ENCODE data around the gene CCDC183. TPM values are rescaled to one million over a fixed set of nuclear protein-coding genes. Genes with fewer than 3 reads are reported as not detected.
"Not testable (repeated sequence)": the region's sequence is repeated elsewhere in the genome, so short reads cannot be mapped to it uniquely, and the experiment has no call there.

CCDC183 gene
- total RNA-seq, 1 experiment from 2014 or later: 1.1 TPM

DNA sequence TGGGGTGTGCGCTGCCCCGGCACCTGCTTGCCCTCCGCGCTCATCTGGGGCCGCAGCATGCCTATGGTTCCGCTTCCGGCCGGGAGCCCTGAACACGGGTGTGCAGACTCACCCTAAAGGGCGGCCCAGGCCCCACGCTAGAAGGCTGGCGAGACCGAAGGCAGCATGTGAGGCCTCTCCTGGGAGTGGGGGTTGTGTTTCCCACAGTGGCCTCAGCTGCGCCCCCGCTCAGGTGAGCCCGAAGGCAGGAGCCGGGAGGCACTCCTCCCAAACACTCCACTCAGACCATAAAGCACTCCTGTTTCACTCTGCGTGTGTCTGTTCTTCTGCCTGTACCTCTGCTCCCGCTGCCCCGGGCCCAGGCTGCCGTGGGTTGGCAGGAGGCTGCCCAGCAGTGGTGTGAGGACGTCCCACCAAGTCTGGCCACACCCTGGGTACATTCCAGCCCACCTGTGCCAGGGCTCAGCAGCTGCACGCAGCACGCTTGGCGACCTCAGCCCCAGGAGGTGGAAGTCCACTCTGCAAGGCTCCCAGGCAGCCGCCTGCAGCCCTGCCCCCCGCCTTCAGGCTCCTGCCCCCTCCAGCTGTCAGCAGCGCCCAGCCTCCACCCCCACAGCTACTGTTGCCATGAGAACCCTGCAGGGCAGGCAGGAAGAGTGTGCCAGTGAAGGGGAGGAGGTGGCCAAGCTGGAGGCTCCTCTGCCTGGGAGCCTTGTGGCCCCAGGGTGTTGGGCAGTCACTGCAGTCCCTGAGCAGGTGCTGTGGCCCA, 44.9 kb downstream of the CCDC183 start:
- peaks cover 16 to 28% of the 10 kb centered on the region in 2 experiments for H3K4me1 Mint-ChIP-seq
- peak; percentile 57 for DNase-seq
- no peak overlapping the region for H3K27ac ChIP-seq (ENCODE audit: insufficient read length, low read depth, low read length)
- no peaks in the 10 kb centered on the region for H3K79me2 ChIP-seq (ENCODE audit: insufficient read depth, low read length)
- no peaks in the 10 kb centered on the region for H3K9me3 Mint-ChIP-seq
- no peak overlapping the region for H2BK20ac ChIP-seq (ENCODE audit: low read depth, low read length, poor library complexity, severe bottlenecking)
- WGBS (ENCODE audit: extremely low coverage, insufficient read length, low lambda C conversion rate): no CpG with 5 or more reads among the region's 28 CpGs
- TF ChIP-seq, protein P1, sequence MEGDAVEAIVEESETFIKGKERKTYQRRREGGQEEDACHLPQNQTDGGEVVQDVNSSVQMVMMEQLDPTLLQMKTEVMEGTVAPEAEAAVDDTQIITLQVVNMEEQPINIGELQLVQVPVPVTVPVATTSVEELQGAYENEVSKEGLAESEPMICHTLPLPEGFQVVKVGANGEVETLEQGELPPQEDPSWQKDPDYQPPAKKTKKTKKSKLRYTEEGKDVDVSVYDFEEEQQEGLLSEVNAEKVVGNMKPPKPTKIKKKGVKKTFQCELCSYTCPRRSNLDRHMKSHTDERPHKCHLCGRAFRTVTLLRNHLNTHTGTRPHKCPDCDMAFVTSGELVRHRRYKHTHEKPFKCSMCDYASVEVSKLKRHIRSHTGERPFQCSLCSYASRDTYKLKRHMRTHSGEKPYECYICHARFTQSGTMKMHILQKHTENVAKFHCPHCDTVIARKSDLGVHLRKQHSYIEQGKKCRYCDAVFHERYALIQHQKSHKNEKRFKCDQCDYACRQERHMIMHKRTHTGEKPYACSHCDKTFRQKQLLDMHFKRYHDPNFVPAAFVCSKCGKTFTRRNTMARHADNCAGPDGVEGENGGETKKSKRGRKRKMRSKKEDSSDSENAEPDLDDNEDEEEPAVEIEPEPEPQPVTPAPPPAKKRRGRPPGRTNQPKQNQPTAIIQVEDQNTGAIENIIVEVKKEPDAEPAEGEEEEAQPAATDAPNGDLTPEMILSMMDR (conservative IDR thresholded peaks at IDR 0.05): no peak
- H3K23ac ChIP-seq (ENCODE audit: insufficient read length, low read depth, low read length): no peak overlapping the region
- no peak overlapping the region for H3K9ac ChIP-seq (ENCODE audit: extremely low read depth, insufficient read length, low read length)
- H3K27me3 Mint-ChIP-seq (ENCODE audit: low read depth): peaks cover 9% of the 10 kb centered on the region; the same call in 1 of the 2 replicates
- no peaks in the 10 kb centered on the region for H3K23me2 ChIP-seq (ENCODE audit: insufficient read length, low read depth, low read length, poor library complexity, severe bottlenecking)
- no peak overlapping the region for H2BK120ac ChIP-seq (ENCODE audit: low read depth, low read length, poor library complexity, severe bottlenecking)
- H3K14ac ChIP-seq (ENCODE audit: insufficient read depth, low read length): peak overlapping the region; percentile 41; the same call in 1 of the 2 replicates
- no peak overlapping the region for H2BK5ac ChIP-seq (ENCODE audit: insufficient read length, low read length)
- no peak overlapping the region for H3K4me2 ChIP-seq (ENCODE audit: insufficient read depth, insufficient read length, low read length)
- no peaks in the 10 kb centered on the region for H3K9me3 ChIP-seq (ENCODE audit: control insufficient read depth, low read depth, low read length)
- no peak overlapping the region for H4K8ac ChIP-seq (replicated peaks; ENCODE audit: insufficient read length, low read depth, low read length)
- no peak overlapping the region for H2BK12ac ChIP-seq (ENCODE audit: insufficient read length, low read depth, low read length)
- H3T11ph ChIP-seq (ENCODE audit: low read length): no peak overlapping the region
- no peak overlapping the region for H3K56ac ChIP-seq (ENCODE audit: insufficient read length, low read depth, low read length)
- no peaks in the 10 kb centered on the region for H3K27me3 ChIP-seq (ENCODE audit: insufficient read depth, low read length)
- peak overlapping the region in 1 of 2 experiments; percentile 23; a peak in 2 of 5 replicates for H3K4me3 Mint-ChIP-seq
- H3K79me1 ChIP-seq (ENCODE audit: insufficient read depth, low read depth, low read length, poor library complexity, severe bottlenecking): no peaks in the 10 kb centered on the region
- no peak overlapping the region for H4K5ac ChIP-seq (ENCODE audit: insufficient read length, low read depth, low read length)
- H2BK15ac ChIP-seq (ENCODE audit: low read depth, low read length): no peak overlapping the region
- no peaks in the 10 kb centered on the region for H4K20me1 ChIP-seq (ENCODE audit: control insufficient read depth, insufficient read depth, insufficient read length)
- no peak overlapping the region for H4K91ac ChIP-seq (ENCODE audit: insufficient read length, low read depth, low read length)
- no peak overlapping the region for H3K18ac ChIP-seq (ENCODE audit: insufficient read length, low read depth, low read length)
- H2AK5ac ChIP-seq (ENCODE audit: insufficient read length, low read length): no peak overlapping the region
- H3K4ac ChIP-seq (ENCODE audit: low read depth, low read length): no peak overlapping the region
- H3K36me3 Mint-ChIP-seq (ENCODE audit: insufficient read depth in 1 of 3, low read depth in 3 of 3): peaks cover 0 to 15% (median 15%) of the 10 kb centered on the region in 3 experiments; a peak in 4 of 7 replicates
- peaks cover 2% of the 10 kb centered on the region; the same call in 1 of the 2 replicates for H3K4me1 ChIP-seq (ENCODE audit: insufficient read depth, low read length)
- no peak overlapping the region for H2AFZ ChIP-seq (ENCODE audit: low read length)
- peak overlapping the region in 1 of 3 experiments; percentile 64; a peak in 3 of 7 replicates for H3K27ac Mint-ChIP-seq

DNA sequence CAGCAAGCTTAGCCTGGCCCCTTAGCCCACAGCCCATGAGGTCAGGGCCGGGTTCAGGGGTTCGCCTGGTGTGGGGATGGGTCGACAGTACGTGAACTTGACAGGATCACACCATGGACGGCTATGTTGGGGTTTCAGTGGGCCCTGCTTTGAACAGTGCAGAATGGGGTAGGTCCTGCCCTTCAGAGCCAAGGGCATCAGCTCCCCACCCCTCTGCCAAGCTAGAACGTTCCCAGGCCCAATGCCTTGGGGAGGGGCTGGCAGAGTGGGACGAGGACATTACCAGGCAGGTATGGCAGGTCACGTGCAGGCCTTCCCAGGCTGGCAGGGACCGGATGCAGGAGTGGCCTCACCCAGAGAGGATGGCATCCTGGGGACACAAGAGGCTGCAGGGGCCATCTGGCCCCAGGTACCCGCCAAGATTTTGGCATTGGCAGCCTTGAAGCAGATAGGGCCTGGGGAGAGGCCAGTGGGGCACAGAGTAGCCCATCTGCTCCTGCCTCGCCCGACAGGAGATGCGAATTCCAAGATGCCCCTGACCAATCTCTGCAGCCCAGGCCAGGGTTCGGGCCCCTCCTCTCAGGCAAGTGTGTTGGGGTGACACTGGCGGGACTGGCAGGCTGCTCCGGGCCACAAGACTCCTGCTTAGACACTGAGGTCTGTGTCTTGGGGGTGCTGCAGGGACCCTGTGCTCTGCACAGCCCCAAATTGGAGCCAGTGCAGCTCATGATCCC, 45.7 kb downstream of the CCDC183 start:
- not testable (repeated sequence) for H2BK5ac ChIP-seq (ENCODE audit: insufficient read length, low read length); H3K18ac ChIP-seq (ENCODE audit: insufficient read length, low read depth, low read length); H3K79me1 ChIP-seq (ENCODE audit: insufficient read depth, low read depth, low read length, poor library complexity, severe bottlenecking); H3K27ac Mint-ChIP-seq; H3K14ac ChIP-seq (ENCODE audit: insufficient read depth, low read length); H4K5ac ChIP-seq (ENCODE audit: insufficient read length, low read depth, low read length); H3K9me3 ChIP-seq (ENCODE audit: control insufficient read depth, low read depth, low read length); H3K4ac ChIP-seq (ENCODE audit: low read depth, low read length); H2BK15ac ChIP-seq (ENCODE audit: low read depth, low read length); H4K20me1 ChIP-seq (ENCODE audit: control insufficient read depth, insufficient read depth, insufficient read length); H3K9me3 Mint-ChIP-seq; H2AK5ac ChIP-seq (ENCODE audit: insufficient read length, low read length); H3K4me2 ChIP-seq (ENCODE audit: insufficient read depth, insufficient read length, low read length); H3K23ac ChIP-seq (ENCODE audit: insufficient read length, low read depth, low read length); H3K23me2 ChIP-seq (ENCODE audit: insufficient read length, low read depth, low read length, poor library complexity, severe bottlenecking); H3K4me1 ChIP-seq (ENCODE audit: insufficient read depth, low read length); H3K27ac ChIP-seq (ENCODE audit: insufficient read length, low read depth, low read length); H4K91ac ChIP-seq (ENCODE audit: insufficient read length, low read depth, low read length); H3T11ph ChIP-seq (ENCODE audit: low read length); H3K27me3 Mint-ChIP-seq (ENCODE audit: low read depth); H3K27me3 ChIP-seq (ENCODE audit: insufficient read depth, low read length); H3K9ac ChIP-seq (ENCODE audit: extremely low read depth, insufficient read length, low read length); H2BK12ac ChIP-seq (ENCODE audit: insufficient read length, low read depth, low read length); H2BK120ac ChIP-seq (ENCODE audit: low read depth, low read length, poor library complexity, severe bottlenecking); H2BK20ac ChIP-seq (ENCODE audit: low read depth, low read length, poor library complexity, severe bottlenecking); H3K79me2 ChIP-seq (ENCODE audit: insufficient read depth, low read length); H4K8ac ChIP-seq (replicated peaks; ENCODE audit: insufficient read length, low read depth, low read length); H3K56ac ChIP-seq (ENCODE audit: insufficient read length, low read depth, low read length); H2AFZ ChIP-seq (ENCODE audit: low read length)
- H3K4me1 Mint-ChIP-seq: peaks cover 16 to 28% of the 10 kb centered on the region in 2 experiments
- WGBS (ENCODE audit: extremely low coverage, insufficient read length, low lambda C conversion rate): no CpG with 5 or more reads among the region's 16 CpGs
- DNase-seq: peak; percentile 38
- peak overlapping the region in 1 of 2 experiments; percentile 56; a peak in 2 of 5 replicates for H3K4me3 Mint-ChIP-seq
- H3K36me3 Mint-ChIP-seq (ENCODE audit: insufficient read depth in 1 of 3, low read depth in 3 of 3): peaks cover 0 to 15% (median 15%) of the 10 kb centered on the region in 3 experiments; a peak in 4 of 7 replicates
